ENCODE measurements around the gene SLC9A1. TPM values are rescaled to one million over a fixed set of nuclear protein-coding genes. Genes with fewer than 3 reads are reported as not detected.

Gene SLC9A1
- total and polyA plus RNA-seq, 2 experiments from 2014 or later, result 13.9 to 19.4 TPM

DNA sequence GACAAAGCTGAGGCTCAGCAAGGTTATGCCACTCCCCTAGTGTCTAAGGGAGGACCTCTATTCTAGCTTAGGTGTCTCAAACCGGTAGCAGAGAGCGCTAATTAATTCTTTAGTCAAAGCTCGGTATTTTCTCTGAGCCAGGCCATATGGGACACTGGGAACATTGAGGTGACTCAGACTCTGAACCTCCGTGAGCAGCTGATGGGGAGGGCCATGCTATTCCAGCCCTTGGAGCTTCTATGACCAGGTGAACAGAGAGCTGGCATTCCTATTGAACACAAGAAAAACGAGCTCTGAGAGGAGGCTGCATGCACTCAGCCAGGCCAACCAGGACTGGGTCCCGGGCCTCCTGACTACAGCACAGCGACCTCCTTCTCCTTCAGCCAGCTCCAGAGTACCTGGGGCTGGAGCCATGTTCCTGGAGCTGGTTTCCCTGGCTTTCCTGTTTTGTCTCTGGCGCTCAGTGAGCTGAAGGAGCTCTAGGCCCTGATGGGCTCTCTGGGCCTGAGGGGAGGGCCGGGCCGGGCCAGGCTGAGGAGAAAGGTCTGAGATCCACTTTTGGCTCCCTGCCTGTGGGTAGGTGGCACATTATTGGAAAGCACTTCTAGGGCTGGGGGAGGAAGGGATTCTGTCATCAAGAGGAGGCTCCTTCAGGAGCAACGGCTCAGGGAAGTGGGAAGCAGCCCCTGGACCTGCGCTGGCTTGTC lies 37.0 kb downstream of the SLC9A1 start:
- H3K4me3 ChIP-seq, result no peak overlapping the region
- peak overlapping the region; percentile 57 for H3K27ac ChIP-seq
- no peak for DNase-seq (ENCODE audit: low read depth in 1 of 2, low spot score in 1 of 2)
- H3K4me1 ChIP-seq (ENCODE audit: low read depth), result peaks cover 19% of the 10 kb centered on the region
- no peak for TF ChIP-seq CTCF (IDR thresholded peaks at IDR 0.05; ENCODE audit: low read depth, low read length)
- no peaks in the 10 kb centered on the region for H3K36me3 ChIP-seq
- H3K9me3 ChIP-seq (ENCODE audit: low read depth), result no peaks in the 10 kb centered on the region
- H3K27me3 ChIP-seq, result no peaks in the 10 kb centered on the region

GRCh38 chr1:27116697-27117096 lies 38.2 kb downstream of the SLC9A1 start:
- H3K27ac ChIP-seq, result peak overlapping the region; percentile 57
- H3K4me3 ChIP-seq, result no peak overlapping the region
- H3K27me3 ChIP-seq, result no peaks in the 10 kb centered on the region
- peak in 1 of 2 donors; percentile 59 for DNase-seq (ENCODE audit: low read depth in 1 of 2, low spot score in 1 of 2)
- no peaks in the 10 kb centered on the region for H3K36me3 ChIP-seq
- no peak for TF ChIP-seq CTCF (IDR thresholded peaks at IDR 0.05; ENCODE audit: low read depth, low read length)
- peaks cover 19% of the 10 kb centered on the region for H3K4me1 ChIP-seq (ENCODE audit: low read depth)
- H3K9me3 ChIP-seq (ENCODE audit: low read depth), result no peaks in the 10 kb centered on the region

- Histone ChIP-seq H3K4me3 (no peak overlapping the region), H3K27ac (no peak overlapping the region), H3K9me3 (ENCODE audit: low read depth) (no peaks in the 10 kb centered on the region), H3K27me3 (no peaks in the 10 kb centered on the region), H3K4me1 (ENCODE audit: low read depth) (peaks cover 19% of the 10 kb centered on the region), H3K36me3 (no peaks in the 10 kb centered on the region)
- no peak for TF ChIP-seq CTCF (IDR thresholded peaks at IDR 0.05; ENCODE audit: low read depth, low read length)
- DNase-seq (ENCODE audit: low read depth in 1 of 2, low spot score in 1 of 2), result peak in 1 of 2 donors; percentile 56
Measured at GRCh38 chr1:27116232-27116631, 38.7 kb downstream of the SLC9A1 start.

DNA sequence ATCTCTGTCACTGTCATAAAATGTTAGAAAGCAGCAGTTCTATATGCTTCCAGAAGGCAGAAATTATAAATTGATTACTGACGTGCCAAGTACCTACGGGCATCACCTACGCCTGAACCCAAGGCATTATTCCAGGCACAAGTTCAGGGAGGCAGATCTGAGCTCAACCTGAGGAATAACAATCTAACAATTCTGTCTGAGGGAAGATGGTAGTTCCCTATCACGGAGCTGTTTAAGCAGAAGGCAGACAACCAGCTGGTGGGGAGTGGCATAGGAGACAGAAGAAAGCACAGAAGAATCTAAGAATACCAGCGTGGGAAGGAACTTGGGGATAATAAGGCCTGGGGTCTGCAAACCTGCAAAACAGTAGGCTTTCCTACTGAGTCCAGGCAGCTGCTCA lies 40.4 kb downstream of the SLC9A1 start:
- Histone ChIP-seq H3K27me3 (no peaks in the 10 kb centered on the region), H3K4me1 (ENCODE audit: low read depth) (peaks cover 18% of the 10 kb centered on the region), H3K9me3 (ENCODE audit: low read depth) (no peaks in the 10 kb centered on the region), H3K4me3 (no peak overlapping the region), H3K27ac (no peak overlapping the region), H3K36me3 (no peaks in the 10 kb centered on the region)
- DNase-seq (ENCODE audit: low read depth in 1 of 2, low spot score in 1 of 2), result no peak
- no peak for TF ChIP-seq CTCF (IDR thresholded peaks at IDR 0.05; ENCODE audit: low read depth, low read length)

- H3K27ac ChIP-seq, result no peak overlapping the region
- H3K4me3 ChIP-seq, result no peak overlapping the region
- no peaks in the 10 kb centered on the region for H3K27me3 ChIP-seq
- no peak for DNase-seq (ENCODE audit: low read depth in 1 of 2, low spot score in 1 of 2)
- TF ChIP-seq CTCF (IDR thresholded peaks at IDR 0.05; ENCODE audit: low read depth, low read length), result no peak
- H3K36me3 ChIP-seq, result no peaks in the 10 kb centered on the region
- no peaks in the 10 kb centered on the region for H3K9me3 ChIP-seq (ENCODE audit: low read depth)
- H3K4me1 ChIP-seq (ENCODE audit: low read depth), result peaks cover 11% of the 10 kb centered on the region
Measured at GRCh38 chr1:27113861-27114260, 41.1 kb downstream of the SLC9A1 start.
